ENCODE data around the gene NRM.
A peak's percentile ranks its signal among the peaks of the same experiment; 100 is the strongest.

The NRM gene

GRCh38 chr6:30682143-30683117 lies 8.4 kb downstream of the NRM start (continued):
- TF ChIP-seq ZNF26 (tag by site-specific recombination; IDR thresholded peaks at IDR 0.05), result no peak
- TF ChIP-seq ZNF16 (tag by site-specific recombination; IDR thresholded peaks at IDR 0.05; ENCODE audit: low read depth), result no peak
- TF ChIP-seq MEIS1 (CRISPR knock-in tag; IDR thresholded peaks at IDR 0.05; ENCODE audit: borderline replicate concordance), result no peak
- no peak for TF ChIP-seq ZNF155 (tag by site-specific recombination; IDR thresholded peaks at IDR 0.05)
- TF ChIP-seq GLI4 (tag by site-specific recombination; IDR thresholded peaks at IDR 0.05), result no peak
- TF ChIP-seq ZNF148 (tag by site-specific recombination; IDR thresholded peaks at IDR 0.05; ENCODE audit: borderline replicate concordance), result no peak
- TF ChIP-seq ZNF777 (tag by site-specific recombination; IDR thresholded peaks at IDR 0.05; ENCODE audit: borderline replicate concordance), result no peak
- TF ChIP-seq ZNF639 (tag by site-specific recombination; IDR thresholded peaks at IDR 0.05), result no peak
- no peak for TF ChIP-seq ZNF416 (tag by site-specific recombination; IDR thresholded peaks at IDR 0.05)
- no peak for TF ChIP-seq ZNF433 (tag by site-specific recombination; IDR thresholded peaks at IDR 0.05; ENCODE audit: low read depth)
- no peak for TF ChIP-seq EGR2 (tag by site-specific recombination; IDR thresholded peaks at IDR 0.05; ENCODE audit: low read depth)
- no peak for TF ChIP-seq ZNF692 (tag by site-specific recombination; IDR thresholded peaks at IDR 0.05)
- no peak for TF ChIP-seq ZSCAN30 (tag by site-specific recombination; IDR thresholded peaks at IDR 0.05)
- TF ChIP-seq ZBTB44 (tag by site-specific recombination; IDR thresholded peaks at IDR 0.05), result peak; percentile 53; the same call in 1 of the 2 replicates
- no peak for TF ChIP-seq ZNF654 (tag by site-specific recombination; IDR thresholded peaks at IDR 0.05; ENCODE audit: low read depth)
- TF ChIP-seq ZNF132 (tag by site-specific recombination; IDR thresholded peaks at IDR 0.05; ENCODE audit: borderline replicate concordance), result no peak
- TF ChIP-seq CTCF (tag by site-specific recombination; IDR thresholded peaks at IDR 0.05), result no peak
- TF ChIP-seq GFI1B (tag by site-specific recombination; IDR thresholded peaks at IDR 0.05), result no peak
- no peak for TF ChIP-seq HOXC10 (CRISPR knock-in tag; IDR thresholded peaks at IDR 0.05)
- no peak for TF ChIP-seq ZNF610 (tag by site-specific recombination; IDR thresholded peaks at IDR 0.05; ENCODE audit: borderline replicate concordance)
- TF ChIP-seq ZNF544 (tag by site-specific recombination; IDR thresholded peaks at IDR 0.05), result no peak
- TF ChIP-seq ZBTB17 (tag by site-specific recombination; IDR thresholded peaks at IDR 0.05), result peak; percentile 59
- peak; percentile 6; the same call in 1 of the 2 replicates for TF ChIP-seq ZNF629 (tag by site-specific recombination; IDR thresholded peaks at IDR 0.05)
- TF ChIP-seq ZNF626 (tag by site-specific recombination; IDR thresholded peaks at IDR 0.05), result no peak
- TF ChIP-seq ZNF248 (tag by site-specific recombination; IDR thresholded peaks at IDR 0.05), result no peak
- no peak for TF ChIP-seq ZNF513 (tag by site-specific recombination; IDR thresholded peaks at IDR 0.05)
- TF ChIP-seq ZNF530 (tag by site-specific recombination; IDR thresholded peaks at IDR 0.05; ENCODE audit: low read depth), result no peak
